ENCODE data around the gene CRYGA. TPM values are rescaled to one million over a fixed set of nuclear protein-coding genes. Genes with fewer than 3 reads are reported as not detected.

CRYGA gene
- total and polyA plus RNA-seq, 2 donors (not counting 3 experiments of a cell fraction or from before 2014, with no cell fraction given): not detected

DNA sequence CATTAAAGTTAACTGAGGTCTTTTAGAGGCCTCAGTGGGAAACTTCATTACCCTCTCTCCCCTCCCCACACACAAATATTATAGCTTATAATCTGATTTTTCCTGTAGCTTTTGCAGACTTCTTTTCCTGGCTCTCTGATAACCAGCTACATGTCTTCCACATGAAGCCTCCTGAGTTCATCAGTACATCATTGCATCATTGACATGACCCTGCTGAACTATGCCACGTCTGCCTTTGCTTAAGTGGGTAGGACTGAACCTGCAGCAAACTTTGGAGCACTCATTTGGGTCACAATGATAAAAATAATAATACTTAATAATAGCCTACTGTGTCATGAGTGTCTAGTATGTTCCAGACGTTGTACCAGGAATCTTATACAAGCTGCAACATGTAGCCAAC lies 7.0 kb downstream of the CRYGA start:
- Histone ChIP-seq H3K9ac (replicated peaks; ENCODE audit: extremely low read depth, insufficient read depth, low read length) (no peak overlapping the region), H3K27ac (ENCODE audit: insufficient read depth, low read depth, low read length) (no peak overlapping the region), H3K4me3 (replicated peaks in 1 of 3; ENCODE audit: insufficient read depth in 1 of 3, low read depth in 1 of 3, low read length in 3 of 3) (no peak overlapping the region), H4K20me1 (replicated peaks; ENCODE audit: control insufficient read depth, extremely low read depth, insufficient read depth, low read length) (no peaks in the 10 kb centered on the region), H3K9me3 (replicated peaks; ENCODE audit: control insufficient read depth, insufficient read depth, low read length) (no peaks in the 10 kb centered on the region), H3K27me3 (ENCODE audit: control insufficient read depth in 2 of 2, insufficient read depth in 2 of 2, low read length in 2 of 2) (no peaks in the 10 kb centered on the region), H3K4me1 (ENCODE audit: control insufficient read depth, extremely low read depth, insufficient read depth, low read length) (no peaks in the 10 kb centered on the region), H3K4me2 (ENCODE audit: insufficient read depth, low read length) (no peak overlapping the region), H3K9me1 (replicated peaks; ENCODE audit: control insufficient read depth, extremely low read depth, insufficient read depth, low read length) (no peaks in the 10 kb centered on the region), H3K36me3 (ENCODE audit: control insufficient read depth in 2 of 2, extremely low read depth in 1 of 2, insufficient read depth in 2 of 2, low read length in 2 of 2) (no peaks in the 10 kb centered on the region), H2AFZ (ENCODE audit: low read depth, low read length) (no peak overlapping the region), H3K79me2 (ENCODE audit: control insufficient read depth, insufficient read depth, low read length) (no peaks in the 10 kb centered on the region)
- DNase-seq (ENCODE audit: low read depth, low spot score): no peak
- ChIA-PET CTCF (interaction anchor here (1.0 to 1.3 kb wide), 2 partner anchors 9 to 18 kb away, joined by 3 to 4 read pairs; no protein-coding TSS in a partner anchor), POLR2A (no interaction called here)
- intact Hi-C loops (cut with micrococcal nuclease) (no loop called here), dilution Hi-C loops (cut with MboI; ENCODE audit: extremely low pct_ligation_motif_present, low sequenced_read_pairs) (no loop called here)
- FAIRE-seq: no peak
- TF ChIP-seq CTCF (IDR thresholded peaks at IDR 0.05; ENCODE audit: extremely low read depth in 1 of 2, insufficient read depth in 1 of 2, low read depth in 1 of 2, low read length in 2 of 2): no peak
- no peak for TF ChIP-seq GATA2 (IDR thresholded peaks at IDR 0.05; ENCODE audit: insufficient read depth, insufficient read length, low read depth, low read length)
- no TSS peak for BruUV-seq (replicated peaks)

GRCh38 chr2:208153156-208153555 lies 10.2 kb downstream of the CRYGA start:
- Histone ChIP-seq H3K27ac (ENCODE audit: insufficient read depth, low read depth, low read length) (no peak overlapping the region), H3K9me3 (replicated peaks; ENCODE audit: control insufficient read depth, insufficient read depth, low read length) (no peaks in the 10 kb centered on the region), H3K36me3 (ENCODE audit: control insufficient read depth in 2 of 2, extremely low read depth in 1 of 2, insufficient read depth in 2 of 2, low read length in 2 of 2) (no peaks in the 10 kb centered on the region), H4K20me1 (replicated peaks; ENCODE audit: control insufficient read depth, extremely low read depth, insufficient read depth, low read length) (no peaks in the 10 kb centered on the region), H3K9ac (replicated peaks; ENCODE audit: extremely low read depth, insufficient read depth, low read length) (no peak overlapping the region), H3K79me2 (ENCODE audit: control insufficient read depth, insufficient read depth, low read length) (no peaks in the 10 kb centered on the region), H3K27me3 (ENCODE audit: control insufficient read depth in 2 of 2, insufficient read depth in 2 of 2, low read length in 2 of 2) (no peaks in the 10 kb centered on the region), H3K9me1 (replicated peaks; ENCODE audit: control insufficient read depth, extremely low read depth, insufficient read depth, low read length) (no peaks in the 10 kb centered on the region), H2AFZ (ENCODE audit: low read depth, low read length) (no peak overlapping the region), H3K4me3 (replicated peaks in 1 of 3; ENCODE audit: insufficient read depth in 1 of 3, low read depth in 1 of 3, low read length in 3 of 3) (no peak overlapping the region), H3K4me1 (ENCODE audit: control insufficient read depth, extremely low read depth, insufficient read depth, low read length) (no peaks in the 10 kb centered on the region), H3K4me2 (ENCODE audit: insufficient read depth, low read length) (no peak overlapping the region)
- BruUV-seq (replicated peaks): no TSS peak
- TF ChIP-seq FOS (IDR thresholded peaks at IDR 0.05; ENCODE audit: borderline replicate concordance, insufficient read depth, low read length): no peak
- TF ChIP-seq, protein P1, sequence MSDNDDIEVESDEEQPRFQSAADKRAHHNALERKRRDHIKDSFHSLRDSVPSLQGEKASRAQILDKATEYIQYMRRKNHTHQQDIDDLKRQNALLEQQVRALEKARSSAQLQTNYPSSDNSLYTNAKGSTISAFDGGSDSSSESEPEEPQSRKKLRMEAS (IDR thresholded peaks at IDR 0.05; ENCODE audit: insufficient read depth, insufficient read length): no peak
- TF ChIP-seq POLR2AphosphoS5 (IDR thresholded peaks at IDR 0.05; ENCODE audit: insufficient read depth, low read depth, low read length): no peak
- TF ChIP-seq POLR2A (IDR thresholded peaks at IDR 0.05; ENCODE audit: low read depth, low read length): no peak
- TF ChIP-seq GATA2 (IDR thresholded peaks at IDR 0.05; ENCODE audit: insufficient read depth, insufficient read length, low read depth, low read length): no peak
- no peak for TF ChIP-seq CTCF (IDR thresholded peaks at IDR 0.05; ENCODE audit: extremely low read depth in 1 of 2, insufficient read depth in 1 of 2, low read depth in 1 of 2, low read length in 2 of 2)
- no peak for TF ChIP-seq EZH2 (IDR thresholded peaks at IDR 0.05; ENCODE audit: borderline replicate concordance, low read depth, low read length, severe bottlenecking)
- no peak for TF ChIP-seq JUN (IDR thresholded peaks at IDR 0.05; ENCODE audit: borderline replicate concordance, insufficient read depth, insufficient read length, low read depth)
- no peak for TF ChIP-seq MYC (IDR thresholded peaks at IDR 0.05; ENCODE audit: low read depth, low read length)
- ChIA-PET POLR2A (no interaction called here), CTCF (interaction anchor here (2.7 kb wide), 1 partner anchor 22 kb away, joined by 12 read pairs; no protein-coding TSS in a partner anchor)
- dilution Hi-C loops (cut with MboI; ENCODE audit: extremely low pct_ligation_motif_present, low sequenced_read_pairs): no loop called here
- no peak for FAIRE-seq
- intact Hi-C loops (cut with micrococcal nuclease): no loop called here
- no peak for DNase-seq (ENCODE audit: low read depth, low spot score)

Data from endothelial cell of umbilical vein (primary cell).